ENCODE data around the gene NAV3. TPM values are rescaled to one million over a fixed set of nuclear protein-coding genes. Genes with fewer than 3 reads are reported as not detected.

Gene NAV3
- total and polyA plus RNA-seq, 2 experiments from 2014 or later, result 4.0 to 12.0 TPM

- no peak overlapping the region for H3K27ac Mint-ChIP-seq
- Histone ChIP-seq H3K79me2 (replicated peaks; ENCODE audit: insufficient read depth) (no peaks in the 10 kb centered on the region), H3K27me3 (ENCODE audit: insufficient read depth) (no peaks in the 10 kb centered on the region), H3K36me3 (ENCODE audit: insufficient read depth) (no peaks in the 10 kb centered on the region), H3K4me1 (ENCODE audit: insufficient read depth) (no peaks in the 10 kb centered on the region), H2AFZ (no peak overlapping the region), H3K4me2 (no peak overlapping the region), H3K27ac (ENCODE audit: low read depth) (no peak overlapping the region), H4K20me1 (replicated peaks; ENCODE audit: insufficient read depth) (no peaks in the 10 kb centered on the region), H3K4me3 (no peak overlapping the region), H3K9me2 (ENCODE audit: insufficient read depth) (no peaks in the 10 kb centered on the region), H3F3A (replicated peaks; ENCODE audit: low read depth) (no peaks in the 10 kb centered on the region)
- DNase-seq (ENCODE audit: low spot score) (no peak), ATAC-seq (no peak)
- no peaks in the 10 kb centered on the region for H3K4me1 Mint-ChIP-seq
- H3K36me3 Mint-ChIP-seq (ENCODE audit: low read depth), result no peaks in the 10 kb centered on the region
- no peak for TF ChIP-seq REST (IDR thresholded peaks at IDR 0.05; ENCODE audit: unreplicated experiment)
- no peak for TF ChIP-seq ETS1 (IDR thresholded peaks at IDR 0.05)
- TF ChIP-seq STAT1 (IDR thresholded peaks at IDR 0.05; ENCODE audit: unreplicated experiment), result no peak
- TF ChIP-seq EZH2 (IDR thresholded peaks at IDR 0.05; ENCODE audit: low read depth, unreplicated experiment), result no peak
- no peaks in the 10 kb centered on the region for H3K27me3 Mint-ChIP-seq (ENCODE audit: insufficient read depth, low read depth, poor library complexity)
- H3K9me3 Mint-ChIP-seq, result no peaks in the 10 kb centered on the region
- no peak overlapping the region for H3K4me3 Mint-ChIP-seq
Observed at GRCh38 chr12:77817276-77817675, 13.4 kb upstream of the NAV3 start.

- no peak overlapping the region for H2AFZ ChIP-seq
- no peaks in the 10 kb centered on the region for H3K27me3 Mint-ChIP-seq (ENCODE audit: insufficient read depth, low read depth, poor library complexity)
- H3K4me1 Mint-ChIP-seq, result no peaks in the 10 kb centered on the region
- H3K9me3 Mint-ChIP-seq, result no peaks in the 10 kb centered on the region
- no peak overlapping the region for H3K27ac Mint-ChIP-seq
- TF ChIP-seq ETS1 (IDR thresholded peaks at IDR 0.05), result no peak
- TF ChIP-seq CTCF (conservative IDR thresholded peaks at IDR 0.05; ENCODE audit: low read depth in 2 of 2), result no peak
- TF ChIP-seq REST (IDR thresholded peaks at IDR 0.05; ENCODE audit: unreplicated experiment), result no peak
- TF ChIP-seq JUNB (IDR thresholded peaks at IDR 0.05; ENCODE audit: unreplicated experiment), result no peak
- no peak overlapping the region for H3K4me3 ChIP-seq
- H3K27ac ChIP-seq (ENCODE audit: low read depth), result no peak overlapping the region
- H3K9me2 ChIP-seq (ENCODE audit: insufficient read depth), result no peaks in the 10 kb centered on the region
- DNase-seq (ENCODE audit: low spot score) (no peak), ATAC-seq (no peak)
- H3F3A ChIP-seq (replicated peaks; ENCODE audit: low read depth), result no peaks in the 10 kb centered on the region
- H3K79me2 ChIP-seq (replicated peaks; ENCODE audit: insufficient read depth), result no peaks in the 10 kb centered on the region
- no peaks in the 10 kb centered on the region for H4K20me1 ChIP-seq (replicated peaks; ENCODE audit: insufficient read depth)
- H3K36me3 Mint-ChIP-seq (ENCODE audit: low read depth), result no peaks in the 10 kb centered on the region
- H3K27me3 ChIP-seq (ENCODE audit: insufficient read depth), result no peaks in the 10 kb centered on the region
- no peak overlapping the region for H3K4me2 ChIP-seq
- H3K36me3 ChIP-seq (ENCODE audit: insufficient read depth), result no peaks in the 10 kb centered on the region
- no peaks in the 10 kb centered on the region for H3K4me1 ChIP-seq (ENCODE audit: insufficient read depth)
- no peak overlapping the region for H3K4me3 Mint-ChIP-seq
Observed at GRCh38 chr12:77818351-77818750, 12.3 kb upstream of the NAV3 start.
